VCaP (cell line): ENCODE measurements around the gene DUS4L.

Experiments used
- H3K27ac ChIP-seq: fragments of 450-650 bp; 2 replicates; pipeline ENCODE4 v1.5.1; 2017
- TF ChIP-seq, protein P1 (sequence below): fragments of 450-650 bp; conservative IDR thresholded peaks from 2 replicates; pipeline ENCODE4 v1.5.1; 2017; ENCODE audit warnings: mild to moderate bottlenecking, moderate library complexity

The DUS4L gene

GRCh38 chr7:107594961-107595737 lies 31.4 kb downstream of the DUS4L start:
- H3K27ac ChIP-seq: no peak overlapping the region
- TF ChIP-seq, protein P1, sequence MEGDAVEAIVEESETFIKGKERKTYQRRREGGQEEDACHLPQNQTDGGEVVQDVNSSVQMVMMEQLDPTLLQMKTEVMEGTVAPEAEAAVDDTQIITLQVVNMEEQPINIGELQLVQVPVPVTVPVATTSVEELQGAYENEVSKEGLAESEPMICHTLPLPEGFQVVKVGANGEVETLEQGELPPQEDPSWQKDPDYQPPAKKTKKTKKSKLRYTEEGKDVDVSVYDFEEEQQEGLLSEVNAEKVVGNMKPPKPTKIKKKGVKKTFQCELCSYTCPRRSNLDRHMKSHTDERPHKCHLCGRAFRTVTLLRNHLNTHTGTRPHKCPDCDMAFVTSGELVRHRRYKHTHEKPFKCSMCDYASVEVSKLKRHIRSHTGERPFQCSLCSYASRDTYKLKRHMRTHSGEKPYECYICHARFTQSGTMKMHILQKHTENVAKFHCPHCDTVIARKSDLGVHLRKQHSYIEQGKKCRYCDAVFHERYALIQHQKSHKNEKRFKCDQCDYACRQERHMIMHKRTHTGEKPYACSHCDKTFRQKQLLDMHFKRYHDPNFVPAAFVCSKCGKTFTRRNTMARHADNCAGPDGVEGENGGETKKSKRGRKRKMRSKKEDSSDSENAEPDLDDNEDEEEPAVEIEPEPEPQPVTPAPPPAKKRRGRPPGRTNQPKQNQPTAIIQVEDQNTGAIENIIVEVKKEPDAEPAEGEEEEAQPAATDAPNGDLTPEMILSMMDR: no peak

DNA sequence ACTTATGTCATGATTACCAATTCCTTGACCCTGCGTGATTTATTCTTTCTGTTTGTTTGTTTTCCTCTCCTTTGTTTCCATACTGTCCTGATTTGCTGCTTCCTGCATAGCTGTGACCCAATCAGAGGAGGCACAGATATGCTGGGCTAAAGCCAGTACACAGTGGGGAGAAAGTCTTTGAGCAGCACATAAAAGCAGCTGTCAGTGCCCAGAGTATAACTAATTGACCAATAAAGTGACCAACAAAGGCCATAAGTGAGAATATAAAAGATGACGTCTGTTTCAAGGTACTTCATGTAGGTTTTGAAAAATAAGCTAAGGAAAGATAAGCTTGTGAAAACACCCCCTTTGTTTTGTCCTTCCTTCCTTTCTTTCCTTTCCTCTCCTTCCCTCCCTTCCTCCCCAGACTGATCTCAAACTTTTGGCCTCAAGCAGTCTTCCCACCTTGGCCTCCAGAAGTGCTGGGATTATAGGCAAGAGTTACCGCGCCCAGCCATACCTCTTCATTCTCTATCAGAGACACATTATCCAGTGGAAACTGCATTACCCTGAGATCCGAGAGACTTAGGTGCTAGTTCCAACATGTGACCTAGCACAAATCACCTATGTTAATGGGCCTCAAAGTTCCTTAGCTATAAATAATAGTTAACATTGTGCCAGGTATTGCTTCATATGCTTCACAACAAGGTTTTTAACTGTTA lies 33.3 kb downstream of the DUS4L start:
- peak overlapping the region; percentile 49 for H3K27ac ChIP-seq
- TF ChIP-seq, protein P1: no peak

DNA sequence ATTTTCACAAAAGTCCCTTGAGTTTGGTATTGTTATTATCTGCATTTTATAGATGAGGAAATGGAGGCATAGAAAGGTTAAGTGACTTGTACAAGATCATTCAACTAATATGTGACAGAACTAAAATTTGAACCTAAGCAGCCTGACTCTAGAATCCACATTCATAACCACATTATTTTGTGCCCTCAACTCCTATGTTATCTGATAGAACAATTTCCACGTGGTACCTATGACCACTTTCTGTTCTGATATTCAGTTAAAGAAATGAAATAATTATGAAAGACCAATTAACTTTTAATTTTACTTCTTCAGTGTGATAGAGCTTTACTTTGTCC lies 33.8 kb downstream of the DUS4L start:
- H3K27ac ChIP-seq: peak overlapping the region; percentile 49
- TF ChIP-seq, protein P1: no peak

- TF ChIP-seq, protein P1: no peak
- peak overlapping the region; percentile 49 for H3K27ac ChIP-seq
These were observed 34.2 kb downstream of the DUS4L start for GRCh38 chr7:107597953-107598352.

- TF ChIP-seq, protein P1: no peak
- no peak overlapping the region for H3K27ac ChIP-seq
These were observed 35.5 kb downstream of the DUS4L start for GRCh38 chr7:107599262-107599661.

- no peak overlapping the region for H3K27ac ChIP-seq
- TF ChIP-seq, protein P1: no peak
These were observed 37.0 kb downstream of the DUS4L start for GRCh38 chr7:107600816-107601215.

DNA sequence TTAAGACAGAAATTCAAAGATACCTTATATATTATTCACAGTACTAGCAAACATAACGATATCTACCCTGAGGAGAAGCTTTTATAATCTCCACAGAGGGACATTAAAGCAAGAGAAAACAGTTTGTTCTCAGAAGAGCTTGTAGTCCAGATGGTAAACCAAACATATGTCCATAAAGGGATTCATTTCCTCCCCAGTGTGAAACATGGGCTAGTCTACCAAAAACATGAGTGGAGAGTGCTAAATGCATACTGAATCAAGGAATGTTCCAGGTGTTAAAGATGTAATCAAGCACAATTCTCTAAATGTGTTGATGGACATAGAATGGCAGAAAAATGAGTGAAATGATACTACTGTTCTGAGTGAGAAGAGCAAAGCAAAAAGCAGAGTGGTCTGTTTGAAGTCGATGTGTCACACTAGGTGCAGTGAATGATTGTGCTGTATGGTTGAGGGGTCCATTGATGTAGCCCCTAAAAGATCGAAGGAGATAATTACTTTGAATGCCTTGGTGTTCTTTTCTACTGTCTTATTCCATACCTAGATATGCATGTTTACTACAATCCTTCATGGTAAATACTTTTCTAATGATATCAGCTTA lies 41.5 kb downstream of the DUS4L start:
- H3K27ac ChIP-seq: no peak overlapping the region
- TF ChIP-seq, protein P1: no peak
